H1 (cell line): ENCODE results near the gene CPT1A. TPM values are rescaled to one million over a fixed set of nuclear protein-coding genes. Genes with fewer than 3 reads are reported as not detected.

Experiments
- CHD7 ChIP-seq: fragments of 300-600 bp; sonication (generic); IDR thresholded peaks from 2 replicates; pipeline ENCODE4 v1.7.1; 2012; ENCODE audit warnings: low read length, moderate library complexity, mild to moderate bottlenecking, inconsistent platforms; ENCODE audit not compliant: insufficient replicate concordance
- polyA plus RNA-seq, 7 experiments: library from polyadenylated mRNA; depleted of rRNA in 3 of 7; stranded (reverse) in 5 of 7; unstranded in 2 of 7; fragments of >200 nt in 5 of 7; fragments of 200-250 nt in 2 of 7; gene quantifications; 1 replicate in 5 of 7; 2 replicates in 1 of 7; 4 replicates in 1 of 7; pipeline versions ENCODE4 v1.2.1 to v1.2.3, GENCODE V29; 2011 to 2013; ENCODE audit warnings: missing spikeins in 2 of 7, mixed read lengths in 2 of 7
- total RNA-seq: library from RNA; stranded (reverse); fragmentation: NEBNext Ultra II Directional; extraction: Animal tissue kit (Norgen Biotek cat#: 25700); gene quantifications from 2 replicates; pipeline ENCODE4 v1.2.1, GENCODE V29; 2021

The CPT1A gene
- total and polyA plus RNA-seq, 2 of the 8 experiments (the other 6 are each of a cell fraction or from before 2014, with no cell fraction given), result 2.9 to 12.2 TPM

DNA sequence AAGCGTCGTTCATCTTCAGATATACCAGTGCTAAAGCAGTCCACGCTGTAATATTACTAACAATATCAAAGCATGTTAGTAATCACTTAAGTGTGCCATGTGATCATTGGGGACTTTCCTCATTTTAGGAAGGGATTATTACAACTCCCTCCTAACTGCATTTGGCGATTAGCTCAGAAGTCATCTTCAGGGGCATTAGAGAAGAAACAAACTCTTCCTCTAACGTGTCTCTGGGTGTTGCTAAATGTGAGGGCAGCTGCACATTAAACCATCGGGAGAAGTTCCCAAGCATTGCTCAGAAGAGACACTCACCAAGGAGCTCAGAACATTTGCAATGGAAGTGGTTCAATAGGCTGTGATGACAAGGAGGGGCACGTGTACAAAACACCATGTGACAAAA is 107.6 kb downstream of the CPT1A start (continued):
- TF ChIP-seq CHD7, result no peak
